Gastrocnemius medialis (tissue), 4 donors: ENCODE data around the gene AEBP1. TPM values are rescaled to one million over a fixed set of nuclear protein-coding genes. Genes with fewer than 3 reads are reported as not detected.
A peak's percentile ranks its signal among the peaks of the same experiment; 100 is the strongest.

ENCODE experiments used
- ATAC-seq, 2 donors: fragments of 150-250 bp; one replicate each; pipeline ENCODE4 v1.9.1; 2016
- DNase-seq, 2 donors: peaks; one replicate each; pipeline ENCODE4 v3.0.0-alpha.2; 2019
- H3K27ac ChIP-seq, 4 donors: fragments of 200-600 bp; sonication (generic); 1 replicate in 1 of 4; 2 replicates in 3 of 4; pipeline ENCODE4 v1.5.1; 2016 to 2018; ENCODE audit warnings: mild to moderate bottlenecking in 2 of 4, moderate library complexity in 1 of 4
- H3K27me3 ChIP-seq, 3 donors: fragments of 200-600 bp; sonication (generic) in 2 of 3; 1 replicate in 1 of 3; 2 replicates in 2 of 3; pipeline versions ENCODE4 v1.5.1 to v1.6.0; 2016 to 2019; ENCODE audit warnings: mild to moderate bottlenecking in 1 of 3, moderate library complexity in 1 of 3
- H3K36me3 ChIP-seq, 2 donors: fragments of 200-600 bp; sonication (generic) in 1 of 2; one replicate each; pipeline ENCODE4 v1.5.1; 2017 to 2018
- H3K4me1 ChIP-seq, 2 donors: fragments of 200-600 bp; sonication (generic) in 1 of 2; one replicate each; pipeline ENCODE4 v1.5.1; 2016 to 2017; ENCODE audit warnings: mild to moderate bottlenecking in 2 of 2
- H3K4me3 ChIP-seq, 4 donors: fragments of 200-600 bp; sonication (generic) in 3 of 4; 1 replicate in 1 of 4; 2 replicates in 3 of 4; pipeline ENCODE4 v1.5.1; 2016 to 2019; ENCODE audit warnings: mild to moderate bottlenecking in 2 of 4
- H3K9me3 ChIP-seq, 3 donors: fragments of 200-600 bp; sonication (generic) in 2 of 3; 1 replicate in 1 of 3; 2 replicates in 2 of 3; pipeline ENCODE4 v1.5.1; 2016 to 2019
- CTCF ChIP-seq, 5 experiments: fragments of 450-650 bp in 3 of 5; fragments of 200-600 bp in 2 of 5; sonication (generic) in 2 of 5; IDR thresholded peaks in 4 of 5; conservative IDR thresholded peaks in 1 of 5; 1 replicate in 4 of 5; 2 replicates in 1 of 5; pipeline ENCODE4 v1.5.1; 2016 to 2019; ENCODE audit warnings: antibody characterized with exemption in 5 of 5, mild to moderate bottlenecking in 3 of 5, moderate library complexity in 3 of 5
- POLR2A ChIP-seq, 2 donors: fragments of 450-650 bp; IDR thresholded peaks; one replicate each; pipeline ENCODE4 v1.6.1; 2017; ENCODE audit warnings: antibody characterized with exemption in 2 of 2, mild to moderate bottlenecking in 2 of 2, moderate library complexity in 2 of 2
- in situ Hi-C, 4 donors: fragments of 200-750 bp; cut with MboI; loops; one replicate each; pipeline versions ENCODE4 v1.15.0 to v1.8.0; 2017; ENCODE audit warnings: low sequenced_read_pairs in 4 of 4
- intact Hi-C: fragments of 100-400 bp; cut with DNase I; formaldehyde crosslinking; loops from one replicate; pipeline ENCODE4 v1.15.1; 2023; ENCODE audit warnings: low total_unique reads
- total RNA-seq, 4 donors: library from RNA; depleted of rRNA; stranded (reverse); fragments of >200 nt; gene quantifications; one replicate each; pipeline versions ENCODE4 v1.1.0 to v1.2.3, GENCODE V29; 2016

Gene AEBP1
- total RNA-seq, 4 donors from 2014 or later: 5.8 to 23.6 (median 15.9) TPM

- in situ Hi-C loops: no loop called here
- H3K4me1 ChIP-seq: peaks cover 56 to 69% of the 10 kb centered on the region in 2 donors
- ATAC-seq: peak in 1 of 2 donors; percentile 20
- H3K27me3 ChIP-seq: no peaks in the 10 kb centered on the region
- no peaks in the 10 kb centered on the region for H3K9me3 ChIP-seq
- peak overlapping the region in 3 of 4 donors; percentile 10 to 48 (median 43) for H3K4me3 ChIP-seq
- peaks cover 0 to 26% of the 10 kb centered on the region in 2 donors for H3K36me3 ChIP-seq
- TF ChIP-seq CTCF (IDR thresholded peaks at IDR 0.05 in 4 of 5, conservative IDR thresholded peaks at IDR 0.05 in 1 of 5) (no peak), POLR2A (IDR thresholded peaks at IDR 0.05) (no peak)
- DNase-seq: peak in 1 of 2 donors; percentile 64
- intact Hi-C loops: no loop called here
- H3K27ac ChIP-seq: peak overlapping the region; percentile 85 to 95 (median 90)
Observed at GRCh38 chr7:44063547-44063893, 40.6 kb upstream of the AEBP1 start.

GRCh38 chr7:44063894-44064651, 40.1 kb upstream of the AEBP1 start:
- ATAC-seq (peak in 1 of 2 donors; percentile 4), DNase-seq (peak in 1 of 2 donors; percentile 68)
- Histone ChIP-seq H3K27me3 (no peaks in the 10 kb centered on the region), H3K36me3 (peaks cover 0 to 20% of the 10 kb centered on the region in 2 donors), H3K4me1 (peaks cover 56 to 70% of the 10 kb centered on the region in 2 donors), H3K27ac (peak overlapping the region; percentile 85 to 95 (median 90)), H3K9me3 (no peaks in the 10 kb centered on the region), H3K4me3 (peak overlapping the region in 3 of 4 donors; percentile 10 to 48 (median 43))
- intact Hi-C loops: loop anchor here (2.0 kb wide), 1 partner anchor 19 kb away; the partner anchor contains the start of gene POLM
- in situ Hi-C loops: no loop called here
- no peak for TF ChIP-seq CTCF (IDR thresholded peaks at IDR 0.05 in 4 of 5, conservative IDR thresholded peaks at IDR 0.05 in 1 of 5)
- TF ChIP-seq POLR2A (IDR thresholded peaks at IDR 0.05): no peak

- TF ChIP-seq POLR2A (IDR thresholded peaks at IDR 0.05): no peak
- no peak for TF ChIP-seq CTCF (IDR thresholded peaks at IDR 0.05 in 4 of 5, conservative IDR thresholded peaks at IDR 0.05 in 1 of 5)
- peaks cover 56 to 70% of the 10 kb centered on the region in 2 donors for H3K4me1 ChIP-seq
- intact Hi-C loops (loop anchor here (2.0 to 5.0 kb wide), 3 partner anchors 18 to 517 kb away; partner anchors contain the start of genes POLM and TMED4), in situ Hi-C loops (no loop called here)
- no peaks in the 10 kb centered on the region for H3K9me3 ChIP-seq
- no peaks in the 10 kb centered on the region for H3K27me3 ChIP-seq
- H3K36me3 ChIP-seq: peaks cover 0 to 12% of the 10 kb centered on the region in 2 donors
- ATAC-seq (peak in 1 of 2 donors; percentile 20), DNase-seq (peak in 1 of 2 donors; percentile 29)
- peak overlapping the region; percentile 27 to 53 (median 46) for H3K4me3 ChIP-seq
- H3K27ac ChIP-seq: peak overlapping the region; percentile 85 to 95 (median 90)
Observed at GRCh38 chr7:44064791-44065430, 39.2 kb upstream of the AEBP1 start.

GRCh38 chr7:44065431-44066110, 38.6 kb upstream of the AEBP1 start, which contains the start of gene PGAM2:
TSS of gene PGAM2 (minus strand) at chr7:44065567. CDS start at chr7:44065529, 38 bp downstream.
- TF ChIP-seq CTCF (IDR thresholded peaks at IDR 0.05 in 4 of 5, conservative IDR thresholded peaks at IDR 0.05 in 1 of 5) (no peak), POLR2A (IDR thresholded peaks at IDR 0.05) (peak; percentile 73 to 75)

More at GRCh38 chr7:44065431-44066110, 38.6 kb upstream of the AEBP1 start, which contains the start of gene PGAM2:
- H3K27ac ChIP-seq: peak within 1 kb of the TSS; percentile 85 to 95 (median 90)
- DNase-seq: peak; percentile 89 to 96
- H3K4me1 ChIP-seq: peaks cover 56 to 70% of the 10 kb centered on the region in 2 donors
- intact Hi-C loops: loop anchor here (2.0 to 5.0 kb wide), 3 partner anchors 17 to 517 kb away; partner anchors contain the start of genes POLM and TMED4
- peak; percentile 65 to 73 for ATAC-seq
- no peaks in the 10 kb centered on the region for H3K27me3 ChIP-seq
- H3K36me3 ChIP-seq: peaks cover 0 to 7% of the 10 kb centered on the region in 2 donors
- in situ Hi-C loops: no loop called here
- peak within 1 kb of the TSS; percentile 27 to 53 (median 46) for H3K4me3 ChIP-seq
- H3K9me3 ChIP-seq: no peaks in the 10 kb centered on the region
